ENCODE data around the gene TOMM6.

Gene TOMM6

GRCh38 chr6:41787219-41787917 lies at the start of gene TOMM6:
Gene TOMM6, plus strand, starts transcription at chr6:41787694. Its CDS starts 4 bp downstream, at chr6:41787698.
- peak; percentile 86 to 93 for DNase-seq

- no peak for DNase-seq
Observed at GRCh38 chr6:41739041-41739440, 48.5 kb upstream of the TOMM6 start.

- DNase-seq = no peak
Observed at GRCh38 chr6:41740366-41741162, 46.9 kb upstream of the TOMM6 start.

GRCh38 chr6:41741625-41742490 lies 45.6 kb upstream of the TOMM6 start:
- no peak for DNase-seq

- DNase-seq = no peak
Observed at GRCh38 chr6:41743406-41744235, 43.9 kb upstream of the TOMM6 start.

- DNase-seq = no peak
Observed at GRCh38 chr6:41744236-41744787, 43.2 kb upstream of the TOMM6 start.

GRCh38 chr6:41746107-41746506 lies 41.4 kb upstream of the TOMM6 start:
- no peak for DNase-seq

GRCh38 chr6:41747256-41748101 lies 40.0 kb upstream of the TOMM6 start, which contains the start of gene PGC:
Gene PGC, minus strand, starts transcription at chr6:41747397. Its CDS starts 63 bp downstream, at chr6:41747334.
- no peak for DNase-seq

- DNase-seq = no peak
Observed at GRCh38 chr6:41748102-41748477, 39.4 kb upstream of the TOMM6 start.

- DNase-seq = no peak
Observed at GRCh38 chr6:41748542-41748941, 39.0 kb upstream of the TOMM6 start.

- no peak for DNase-seq
Observed at GRCh38 chr6:41750374-41750773, 37.1 kb upstream of the TOMM6 start.

GRCh38 chr6:41755895-41756294 lies 31.6 kb upstream of the TOMM6 start:
- DNase-seq = no peak

- no peak for DNase-seq
Observed at GRCh38 chr6:41756354-41756753, 31.1 kb upstream of the TOMM6 start.

- DNase-seq = no peak
Observed at GRCh38 chr6:41757271-41757670, 30.2 kb upstream of the TOMM6 start.

- DNase-seq = no peak
Observed at GRCh38 chr6:41757931-41758640, 29.4 kb upstream of the TOMM6 start.

- no peak for DNase-seq
Observed at GRCh38 chr6:41758641-41759035, 28.9 kb upstream of the TOMM6 start.

GRCh38 chr6:41759106-41759904 lies 28.2 kb upstream of the TOMM6 start:
- DNase-seq = no peak

- DNase-seq = no peak
Observed at GRCh38 chr6:41759905-41760579, 27.5 kb upstream of the TOMM6 start.

GRCh38 chr6:41763470-41763869 lies 24.0 kb upstream of the TOMM6 start:
- DNase-seq = peak in 1 of 2 experiments; percentile 45
